Endothelial cell (in vitro differentiated cells): ENCODE measurements around the gene KIF1B. TPM values are rescaled to one million over a fixed set of nuclear protein-coding genes. Genes with fewer than 3 reads are reported as not detected.

Experiments
- DNase-seq: peaks from one replicate; pipeline ENCODE4 v3.0.0; 2021; ENCODE audit warnings: low spot score
- H3K27ac Mint-ChIP-seq: one replicate; pipeline ENCODE4 v1.8.0; 2021; ENCODE audit warnings: mixed read lengths, inconsistent platforms; ENCODE audit not compliant: unreplicated experiment
- H3K27me3 Mint-ChIP-seq: one replicate; pipeline ENCODE4 v1.8.0; 2021; ENCODE audit warnings: mild to moderate bottlenecking, moderate library complexity, mixed read lengths, inconsistent platforms; ENCODE audit not compliant: unreplicated experiment
- H3K36me3 Mint-ChIP-seq: one replicate; pipeline ENCODE4 v1.8.0; 2021; ENCODE audit warnings: mild to moderate bottlenecking, low read depth, mixed read lengths, inconsistent platforms; ENCODE audit not compliant: unreplicated experiment
- H3K4me1 Mint-ChIP-seq: one replicate; pipeline ENCODE4 v1.8.0; 2021; ENCODE audit warnings: mild to moderate bottlenecking, mixed read lengths, inconsistent platforms; ENCODE audit not compliant: unreplicated experiment
- H3K4me3 Mint-ChIP-seq: one replicate; pipeline ENCODE4 v1.8.0; 2021; ENCODE audit warnings: mild to moderate bottlenecking, mixed read lengths, inconsistent platforms; ENCODE audit not compliant: unreplicated experiment
- H3K9me3 Mint-ChIP-seq: one replicate; pipeline ENCODE4 v1.8.0; 2021; ENCODE audit warnings: mixed read lengths, inconsistent platforms; ENCODE audit not compliant: unreplicated experiment
- total RNA-seq: library from RNA; stranded (reverse); fragmentation: NEBNext Ultra II Directional; extraction: Animal tissue kit (Norgen Biotek cat#: 25700); gene quantifications from one replicate; pipeline ENCODE4 v1.2.1, GENCODE V29; 2021; ENCODE audit not compliant: unreplicated experiment
- TF ChIP-seq, protein P1 (sequence below): fragments of 200-600 bp; sonication (generic); IDR thresholded peaks from one replicate; pipeline ENCODE4 v1.5.0; 2021; ENCODE audit warnings: antibody characterized with exemption; ENCODE audit not compliant: unreplicated experiment

The KIF1B gene
- total RNA-seq, 1 donor from 2014 or later: 111 TPM

DNA sequence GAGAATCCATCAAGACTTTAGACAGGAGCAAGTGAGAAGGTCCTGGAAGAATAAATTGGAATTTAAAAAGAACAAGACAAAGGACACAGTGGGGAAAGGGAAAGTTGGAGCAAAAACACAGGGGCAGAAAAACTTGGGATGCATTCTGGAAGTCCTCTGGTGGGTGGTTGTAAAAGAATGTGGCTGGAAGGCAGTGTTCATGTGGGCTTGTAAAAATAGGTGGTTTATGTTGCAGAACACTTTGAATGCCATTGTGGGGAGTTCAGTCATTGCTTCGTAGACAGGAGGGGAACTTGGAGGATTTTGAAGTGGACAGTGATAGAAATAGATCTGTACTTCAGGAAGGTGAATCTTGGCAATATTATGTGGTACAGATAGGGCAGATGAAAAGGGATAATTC lies 15.2 kb downstream of the KIF1B start:
- H3K9me3 Mint-ChIP-seq: no peaks in the 10 kb centered on the region
- no peak overlapping the region for H3K27ac Mint-ChIP-seq
- H3K36me3 Mint-ChIP-seq: no peaks in the 10 kb centered on the region
- TF ChIP-seq, protein P1, sequence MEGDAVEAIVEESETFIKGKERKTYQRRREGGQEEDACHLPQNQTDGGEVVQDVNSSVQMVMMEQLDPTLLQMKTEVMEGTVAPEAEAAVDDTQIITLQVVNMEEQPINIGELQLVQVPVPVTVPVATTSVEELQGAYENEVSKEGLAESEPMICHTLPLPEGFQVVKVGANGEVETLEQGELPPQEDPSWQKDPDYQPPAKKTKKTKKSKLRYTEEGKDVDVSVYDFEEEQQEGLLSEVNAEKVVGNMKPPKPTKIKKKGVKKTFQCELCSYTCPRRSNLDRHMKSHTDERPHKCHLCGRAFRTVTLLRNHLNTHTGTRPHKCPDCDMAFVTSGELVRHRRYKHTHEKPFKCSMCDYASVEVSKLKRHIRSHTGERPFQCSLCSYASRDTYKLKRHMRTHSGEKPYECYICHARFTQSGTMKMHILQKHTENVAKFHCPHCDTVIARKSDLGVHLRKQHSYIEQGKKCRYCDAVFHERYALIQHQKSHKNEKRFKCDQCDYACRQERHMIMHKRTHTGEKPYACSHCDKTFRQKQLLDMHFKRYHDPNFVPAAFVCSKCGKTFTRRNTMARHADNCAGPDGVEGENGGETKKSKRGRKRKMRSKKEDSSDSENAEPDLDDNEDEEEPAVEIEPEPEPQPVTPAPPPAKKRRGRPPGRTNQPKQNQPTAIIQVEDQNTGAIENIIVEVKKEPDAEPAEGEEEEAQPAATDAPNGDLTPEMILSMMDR: no peak
- DNase-seq: no peak
- no peak overlapping the region for H3K4me3 Mint-ChIP-seq
- H3K27me3 Mint-ChIP-seq: no peaks in the 10 kb centered on the region
- no peaks in the 10 kb centered on the region for H3K4me1 Mint-ChIP-seq

DNA sequence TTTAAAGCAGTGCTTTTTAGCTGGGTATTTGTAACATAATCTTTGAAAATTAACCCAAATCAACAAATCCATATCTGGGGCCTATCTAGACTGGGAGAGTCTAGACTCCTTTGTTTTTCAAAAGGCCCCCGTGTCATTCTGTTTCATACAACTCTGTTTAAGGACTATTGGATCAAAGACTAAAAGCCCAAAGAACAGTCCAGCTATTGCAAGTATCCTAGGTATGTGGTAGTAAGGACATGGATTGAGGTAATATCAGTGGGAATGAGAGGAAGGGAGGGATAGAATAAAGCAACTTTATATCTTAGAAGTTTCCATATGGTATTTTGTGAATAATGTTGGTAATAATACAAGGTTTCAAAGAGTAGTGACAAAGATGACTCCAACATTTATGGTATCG lies 18.2 kb downstream of the KIF1B start:
- TF ChIP-seq, protein P1: no peak
- H3K36me3 Mint-ChIP-seq: no peaks in the 10 kb centered on the region
- H3K27ac Mint-ChIP-seq: no peak overlapping the region
- H3K4me3 Mint-ChIP-seq: no peak overlapping the region
- no peaks in the 10 kb centered on the region for H3K9me3 Mint-ChIP-seq
- H3K27me3 Mint-ChIP-seq: no peaks in the 10 kb centered on the region
- no peaks in the 10 kb centered on the region for H3K4me1 Mint-ChIP-seq
- no peak for DNase-seq

DNA sequence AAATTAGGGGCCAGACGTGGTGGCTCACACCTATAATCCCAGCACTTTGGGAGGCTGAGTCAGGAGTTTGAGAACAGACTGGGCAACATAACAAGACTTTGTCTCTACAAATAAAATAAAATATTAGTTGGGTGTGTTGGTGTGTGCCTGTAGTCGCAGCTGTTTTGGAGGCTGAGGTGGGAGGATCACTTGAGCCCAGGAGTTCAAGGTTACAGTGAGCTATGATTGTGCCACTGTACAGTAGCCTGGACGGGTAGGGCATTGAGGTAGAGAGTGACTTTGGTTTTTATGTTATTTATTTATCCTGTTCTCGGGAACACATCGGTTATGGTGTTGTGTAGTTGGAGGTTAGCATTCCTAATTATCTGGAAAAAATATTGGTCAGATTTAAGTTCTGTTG lies 19.5 kb downstream of the KIF1B start:
- TF ChIP-seq, protein P1: no peak
- Mint-ChIP-seq H3K4me1 (no peaks in the 10 kb centered on the region), H3K27ac (no peak overlapping the region)

DNA sequence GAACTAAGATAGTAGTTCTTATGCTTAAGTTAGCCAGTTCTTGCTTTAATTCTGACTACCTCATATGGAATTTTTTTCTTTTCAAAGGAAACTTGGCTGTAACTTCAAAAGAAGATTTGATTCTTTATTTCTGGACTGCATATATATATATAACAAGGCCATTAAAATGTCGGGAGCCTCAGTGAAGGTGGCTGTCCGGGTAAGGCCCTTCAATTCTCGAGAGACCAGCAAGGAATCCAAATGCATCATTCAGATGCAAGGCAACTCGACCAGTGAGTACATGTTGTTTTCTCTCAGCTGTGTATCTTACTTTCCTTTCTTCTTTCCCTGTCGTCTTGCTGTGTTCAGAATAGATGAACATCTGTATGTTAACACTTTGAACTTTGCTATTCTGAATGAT lies 21.8 kb downstream of the KIF1B start:
- no peaks in the 10 kb centered on the region for H3K9me3 Mint-ChIP-seq
- H3K4me3 Mint-ChIP-seq: no peak overlapping the region
- no peaks in the 10 kb centered on the region for H3K27me3 Mint-ChIP-seq
- no peak for DNase-seq
- peaks cover 5% of the 10 kb centered on the region for H3K36me3 Mint-ChIP-seq
- no peaks in the 10 kb centered on the region for H3K4me1 Mint-ChIP-seq
- H3K27ac Mint-ChIP-seq: no peak overlapping the region
- TF ChIP-seq, protein P1: no peak

More for the DNA sequence above, 19.5 kb downstream of the KIF1B start:
- Mint-ChIP-seq H3K4me3 (no peak overlapping the region), H3K9me3 (no peaks in the 10 kb centered on the region), H3K36me3 (no peaks in the 10 kb centered on the region), H3K27me3 (no peaks in the 10 kb centered on the region)
- no peak for DNase-seq

DNA sequence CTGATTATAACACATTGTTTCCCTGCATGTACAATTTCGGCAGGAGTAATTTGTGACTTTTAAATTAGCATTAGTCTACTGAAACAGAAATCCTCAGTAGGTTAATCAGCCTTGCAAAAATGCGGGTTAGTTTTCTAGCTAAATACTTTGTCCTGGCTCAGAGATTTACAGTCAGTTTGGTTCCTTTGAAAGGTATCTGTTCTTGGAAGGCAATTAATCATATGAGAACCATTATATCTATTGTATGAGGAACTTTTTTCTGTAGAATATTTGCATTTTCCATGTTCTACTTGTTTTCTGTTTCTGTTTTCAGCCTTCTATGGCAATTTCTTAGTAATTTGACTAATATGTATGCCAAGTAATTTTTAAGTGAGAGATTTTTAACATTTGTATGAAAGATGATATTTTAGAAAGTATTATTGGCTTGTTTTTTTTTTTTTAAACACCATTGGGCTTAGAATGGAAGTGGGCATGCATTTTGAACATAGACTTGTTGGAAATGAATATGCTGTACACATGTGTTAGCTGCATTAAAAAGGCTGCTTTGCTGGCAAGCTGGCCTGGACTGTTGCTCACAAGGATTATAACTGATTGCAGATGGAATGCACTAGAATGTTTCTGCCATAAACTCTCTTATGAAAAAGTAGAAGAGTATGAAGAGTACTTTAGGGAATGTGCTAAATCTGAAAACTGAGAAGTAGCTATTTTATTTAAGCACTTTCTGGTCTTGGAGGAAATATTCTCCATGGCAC lies 26.2 kb downstream of the KIF1B start:
- TF ChIP-seq, protein P1: no peak
- DNase-seq: no peak
- no peaks in the 10 kb centered on the region for H3K9me3 Mint-ChIP-seq
- peaks cover 10% of the 10 kb centered on the region for H3K36me3 Mint-ChIP-seq
- H3K4me1 Mint-ChIP-seq: no peaks in the 10 kb centered on the region
- H3K4me3 Mint-ChIP-seq: no peak overlapping the region
- H3K27me3 Mint-ChIP-seq: no peaks in the 10 kb centered on the region
- H3K27ac Mint-ChIP-seq: no peak overlapping the region
